Kidney (tissue), 14 donors: ENCODE data around the gene TNMD. TPM values are rescaled to one million over a fixed set of nuclear protein-coding genes. Genes with fewer than 3 reads are reported as not detected.

Experiments used
- DNase-seq, 5 donors: peaks; one replicate each; pipeline ENCODE4 v3.0.0-alpha.2; 2013 to 2020
- FAIRE-seq: peaks from 2 replicates; lab custom pipeline; 2012; peaks lifted over from hg19 to GRCh38; lab: Jason Lieb, UNC
- H3K27ac ChIP-seq, 2 donors: one replicate each; pipeline ENCODE4 v1.7.0; 2013; ENCODE audit warnings: low read depth in 2 of 2, low read length in 2 of 2, inconsistent platforms in 1 of 2
- H3K27me3 ChIP-seq: one replicate; pipeline ENCODE4 v1.7.1; 2013; ENCODE audit warnings: low read length, inconsistent platforms; ENCODE audit not compliant: control insufficient read depth, insufficient read depth
- H3K36me3 ChIP-seq, 3 donors: one replicate each; pipeline versions ENCODE4 v1.7.0 to v1.7.1; 2013; ENCODE audit warnings: low read length in 3 of 3, control low read depth in 1 of 3, inconsistent platforms in 1 of 3; ENCODE audit not compliant: insufficient read depth in 3 of 3, control insufficient read depth in 2 of 3
- H3K4me1 ChIP-seq, 3 donors: one replicate each; pipeline versions ENCODE4 v1.7.0 to v1.7.1; 2013; ENCODE audit warnings: low read length in 3 of 3, inconsistent platforms in 1 of 3, low read depth in 1 of 3; ENCODE audit not compliant: control insufficient read depth in 2 of 3, insufficient read depth in 2 of 3
- H3K4me3 ChIP-seq, 3 donors: one replicate each; pipeline versions ENCODE4 v1.7.0 to v1.8.1; 2013; ENCODE audit warnings: low read length in 3 of 3, control low read depth in 1 of 3, inconsistent platforms in 1 of 3
- H3K9ac ChIP-seq, 3 donors: one replicate each; pipeline versions ENCODE4 v1.7.0 to v1.7.1; 2013; ENCODE audit warnings: low read length in 3 of 3, control low read depth in 1 of 3, inconsistent platforms in 1 of 3
- H3K9me3 ChIP-seq, 3 donors: one replicate each; pipeline versions ENCODE4 v1.7.0 to v1.7.1; 2013; ENCODE audit warnings: low read length in 3 of 3, control low read depth in 1 of 3, inconsistent platforms in 1 of 3; ENCODE audit not compliant: control insufficient read depth in 2 of 3, insufficient read depth in 1 of 3
- CTCF ChIP-seq: IDR thresholded peaks from 3 replicates; pipeline ENCODE4 v1.5.1; 2012; ENCODE audit warnings: mild to moderate bottlenecking, moderate library complexity, borderline replicate concordance; ENCODE audit not compliant: insufficient read depth; ENCODE audit errors: extremely low read depth
- intact Hi-C: fragments of 100-400 bp; cut with DNase I; formaldehyde crosslinking; loops from one replicate; pipeline ENCODE4 v1.11.1; 2022
- polyA plus RNA-seq: library from polyadenylated mRNA; stranded (reverse); fragments of 350-450 nt; fragmentation: Illumina TruSeq; extraction: RNeasy Lipid Tissue Mini Kit (QIAGEN cat#74804); gene quantifications from one replicate; pipeline ENCODE4 v1.2.3, GENCODE V29; 2014; ENCODE audit warnings: low read depth, low replicate concordance; ENCODE audit not compliant: insufficient read depth
- total RNA-seq: library from RNA; stranded (reverse); fragmentation: NEBNext Ultra II Directional; extraction: Animal tissue kit (Norgen Biotek cat#: 25700); gene quantifications from one replicate; pipeline ENCODE4 v1.2.1, GENCODE V29; 2021
- donor health status: control.
- donor health status: control.
- donor health status: control.
- donor health status: control.
- donor health status: control.
- donor health status: DM: yes; HTN: yes; CAD: no.
- donor health status: Normal renal cell carcinoma (clear cell type).

Gene TNMD
- total and polyA plus RNA-seq, 2 donors from 2014 or later: 0.63 to 2.6 TPM

GRCh38 chrX:100643956-100644860 is 59.5 kb downstream of the TNMD start, which contains the start of gene SRPX2:
SRPX2 (plus strand) TSS chrX:100644199; CDS start chrX:100646323, 2,124 bp downstream.
- no peaks in the 10 kb centered on the region for H3K36me3 ChIP-seq
- peak within 1 kb of the TSS; percentile 13 to 31 (median 24) for H3K4me3 ChIP-seq
- DNase-seq (no peak), FAIRE-seq (no peak)
- no peaks in the 10 kb centered on the region for H3K27me3 ChIP-seq
- H3K9ac ChIP-seq: peak within 1 kb of the TSS in 1 of 3 donors; percentile 23
- intact Hi-C loops: no loop called here
- peak within 1 kb of the TSS; percentile 11 to 69 for H3K27ac ChIP-seq
- no peaks in the 10 kb centered on the region for H3K9me3 ChIP-seq
- no peaks in the 10 kb centered on the region for H3K4me1 ChIP-seq
- no peak for TF ChIP-seq CTCF

- H3K27ac ChIP-seq: peak overlapping the region in 1 of 2 donors; percentile 59
- no peak overlapping the region for H3K9ac ChIP-seq
- H3K4me3 ChIP-seq: peak overlapping the region in 2 of 3 donors; percentile 13 to 24
- no peaks in the 10 kb centered on the region for H3K4me1 ChIP-seq
- no peaks in the 10 kb centered on the region for H3K9me3 ChIP-seq
- no peaks in the 10 kb centered on the region for H3K27me3 ChIP-seq
- DNase-seq (no peak), FAIRE-seq (no peak)
- intact Hi-C loops: no loop called here
- TF ChIP-seq CTCF: no peak
- no peaks in the 10 kb centered on the region for H3K36me3 ChIP-seq
Measured at GRCh38 chrX:100645106-100645505, 60.4 kb downstream of the TNMD start.

GRCh38 chrX:100647095-100647494 is 62.4 kb downstream of the TNMD start:
- FAIRE-seq: no peak
- H3K9me3 ChIP-seq: no peaks in the 10 kb centered on the region
- DNase-seq: no peak
- no peak overlapping the region for H3K27ac ChIP-seq
- no peaks in the 10 kb centered on the region for H3K36me3 ChIP-seq
- no peaks in the 10 kb centered on the region for H3K27me3 ChIP-seq
- TF ChIP-seq CTCF: no peak
- intact Hi-C loops: no loop called here
- no peak overlapping the region for H3K4me3 ChIP-seq
- H3K4me1 ChIP-seq: no peaks in the 10 kb centered on the region
- no peak overlapping the region for H3K9ac ChIP-seq
